GM20431 (cell line): ENCODE results near the gene ATF7.

ENCODE experiments used
- in situ Hi-C: fragments of 300-500 bp; cut with MseI, MboI; formaldehyde crosslinking; loops from one replicate; pipeline ENCODE4 v1.15.0; 2020; ENCODE audit warnings: low sequenced_read_pairs; ENCODE audit not compliant: unreplicated experiment

ATF7 gene

DNA sequence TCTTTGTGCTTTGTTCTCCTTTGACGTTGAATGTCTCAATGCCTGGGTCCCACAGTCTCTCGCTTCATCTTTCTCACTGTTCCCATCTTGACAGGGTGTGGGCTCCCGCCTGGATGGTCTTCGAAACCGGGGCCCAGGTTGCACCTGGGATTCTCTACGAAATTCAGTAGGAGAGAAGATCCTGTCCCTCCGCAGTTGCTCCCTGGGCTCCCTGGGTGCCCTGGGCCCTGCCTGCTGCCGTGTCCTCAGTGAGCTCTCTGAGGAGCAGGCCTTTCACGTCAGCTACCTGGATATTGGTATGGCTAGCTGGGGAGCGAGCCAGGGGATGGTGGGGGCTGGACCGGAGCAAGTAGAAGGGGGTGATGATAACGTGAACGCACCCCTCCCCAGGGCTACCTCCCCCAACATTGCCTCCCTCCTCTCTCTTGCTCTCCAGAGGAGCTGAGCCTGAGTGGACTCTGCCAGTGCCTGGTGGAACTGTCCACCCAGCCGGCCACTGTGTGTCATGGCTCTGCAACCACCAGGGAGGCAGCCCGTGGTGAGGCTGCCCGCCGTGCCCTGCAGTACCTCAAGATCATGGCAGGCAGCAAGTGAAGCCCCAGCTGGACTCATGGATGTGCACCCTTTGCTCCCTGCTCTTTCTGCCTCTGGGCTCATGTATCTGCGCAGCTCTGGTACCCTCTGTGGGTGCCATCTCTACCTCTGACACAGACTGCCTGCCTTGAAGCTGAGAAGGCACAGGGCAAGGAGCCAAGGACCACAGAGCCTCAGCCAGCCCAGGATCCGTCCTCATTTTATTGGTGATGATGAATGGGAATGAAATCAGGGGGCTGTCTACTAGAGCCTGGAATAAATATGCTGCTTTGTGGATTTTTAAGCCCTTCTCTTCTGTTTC, 120.4 kb downstream of the ATF7 start:
- in situ Hi-C loops: no loop called here

DNA sequence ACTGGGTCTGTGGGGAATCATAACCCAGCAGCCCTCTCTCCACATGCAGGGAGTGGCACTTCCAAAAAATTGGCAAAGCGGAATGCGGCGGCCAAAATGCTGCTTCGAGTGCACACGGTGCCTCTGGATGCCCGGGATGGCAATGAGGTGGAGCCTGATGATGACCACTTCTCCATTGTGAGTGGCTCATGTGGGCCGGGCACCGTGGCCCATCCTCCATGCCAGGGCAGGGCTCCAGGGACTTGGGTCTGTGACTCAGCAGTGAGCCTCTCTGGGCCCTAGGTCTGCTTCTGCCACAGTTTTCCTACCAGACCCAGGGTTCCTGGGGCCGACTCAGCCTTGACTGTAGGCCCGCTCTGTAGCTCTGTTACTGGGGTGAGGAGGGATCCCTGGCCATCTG, 121.1 kb downstream of the ATF7 start:
- in situ Hi-C loops: no loop called here

DNA sequence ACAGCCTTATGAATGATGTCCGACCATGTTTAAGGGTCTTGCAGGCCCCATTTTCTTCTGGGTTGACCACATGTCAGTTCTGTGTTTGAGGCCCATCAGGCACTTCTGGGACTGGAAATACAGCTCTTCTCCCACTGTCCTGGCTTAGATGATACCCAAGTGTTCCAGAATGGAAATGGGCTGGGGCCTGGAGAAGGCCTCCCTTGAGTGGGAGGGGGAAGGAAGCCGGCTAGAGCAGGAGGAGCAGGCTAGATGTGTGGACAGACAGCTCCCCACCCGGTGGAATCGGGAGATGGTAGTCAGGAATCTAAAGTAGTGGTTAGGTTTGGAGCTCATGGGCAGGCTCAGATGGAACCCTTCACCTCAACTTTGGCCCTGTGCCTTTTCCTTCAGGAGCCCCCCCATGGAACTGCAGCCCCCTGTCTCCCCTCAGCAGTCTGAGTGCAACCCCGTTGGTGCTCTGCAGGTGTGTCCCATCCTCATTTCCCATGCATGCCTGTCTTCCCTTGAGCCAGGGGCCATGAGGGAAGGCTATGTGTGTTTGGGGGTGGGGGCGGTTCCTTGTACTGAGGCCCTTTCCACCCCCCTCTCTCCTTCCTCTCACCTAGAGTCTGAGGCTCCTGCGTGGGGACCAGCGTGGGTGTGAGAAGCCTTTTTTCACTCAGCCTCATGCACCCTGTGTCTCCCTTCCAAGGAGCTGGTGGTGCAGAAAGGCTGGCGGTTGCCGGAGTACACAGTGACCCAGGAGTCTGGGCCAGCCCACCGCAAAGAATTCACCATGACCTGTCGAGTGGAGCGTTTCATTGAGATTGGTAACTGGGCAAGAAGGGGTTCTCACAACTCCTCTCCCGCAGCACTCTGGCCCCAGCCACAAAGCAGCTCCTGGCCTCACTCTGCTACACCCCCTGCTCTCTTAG, 121.9 kb downstream of the ATF7 start:
- in situ Hi-C loops: no loop called here

DNA sequence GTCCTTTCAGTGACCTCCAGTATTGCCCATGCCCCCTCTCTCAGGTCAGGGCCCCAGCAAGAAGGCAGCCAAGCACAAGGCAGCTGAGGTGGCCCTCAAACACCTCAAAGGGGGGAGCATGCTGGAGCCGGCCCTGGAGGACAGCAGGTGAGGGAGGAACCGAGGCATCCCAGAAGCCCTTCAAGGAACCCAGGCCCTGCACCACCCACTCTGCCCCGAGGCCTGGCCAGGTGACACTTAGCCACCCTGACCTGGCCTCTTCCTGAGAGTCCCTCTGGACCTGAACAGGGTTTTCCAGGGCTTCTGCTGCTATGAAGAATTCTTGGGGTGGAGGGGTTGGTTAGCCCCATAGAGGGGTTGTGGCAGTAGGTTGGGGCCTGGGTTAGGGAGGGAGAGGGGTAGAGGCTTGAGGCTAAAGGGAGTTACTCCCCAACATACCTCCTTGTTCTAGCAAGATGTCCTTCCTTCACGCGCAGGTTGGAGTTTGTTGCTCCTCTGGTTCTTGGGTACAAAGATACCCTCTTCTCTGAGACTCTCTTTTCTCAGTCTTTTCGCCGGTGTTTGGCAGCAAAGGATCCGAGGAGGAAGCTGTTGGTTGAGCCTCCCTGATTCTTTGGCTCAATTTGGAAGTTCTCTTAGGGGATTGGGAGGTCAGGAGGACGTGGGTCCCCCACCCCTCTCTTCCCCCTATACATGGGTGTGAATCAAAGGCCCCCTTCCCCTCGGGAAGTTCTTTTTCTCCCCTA, 123.0 kb downstream of the ATF7 start:
- in situ Hi-C loops: no loop called here

DNA sequence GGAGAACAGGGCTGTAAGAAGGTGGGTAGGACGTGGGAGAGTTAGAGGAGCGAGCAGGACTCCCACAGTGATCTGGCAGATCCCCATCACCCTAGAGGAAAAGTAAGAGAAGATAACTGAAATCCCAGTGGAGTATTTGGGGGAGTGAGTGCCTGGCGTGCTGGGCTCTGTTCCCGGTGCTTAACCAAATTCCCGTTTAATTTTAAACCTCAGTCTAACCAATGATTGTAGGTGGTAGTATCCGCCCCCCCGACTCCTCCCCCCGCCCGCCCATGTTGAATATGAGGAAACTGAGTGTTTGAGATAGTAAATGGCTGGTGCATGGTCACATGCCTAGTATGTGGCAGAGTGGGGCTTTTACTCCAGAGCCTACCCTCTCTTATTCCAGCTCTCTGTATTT, 123.9 kb downstream of the ATF7 start:
- in situ Hi-C loops: no loop called here

DNA sequence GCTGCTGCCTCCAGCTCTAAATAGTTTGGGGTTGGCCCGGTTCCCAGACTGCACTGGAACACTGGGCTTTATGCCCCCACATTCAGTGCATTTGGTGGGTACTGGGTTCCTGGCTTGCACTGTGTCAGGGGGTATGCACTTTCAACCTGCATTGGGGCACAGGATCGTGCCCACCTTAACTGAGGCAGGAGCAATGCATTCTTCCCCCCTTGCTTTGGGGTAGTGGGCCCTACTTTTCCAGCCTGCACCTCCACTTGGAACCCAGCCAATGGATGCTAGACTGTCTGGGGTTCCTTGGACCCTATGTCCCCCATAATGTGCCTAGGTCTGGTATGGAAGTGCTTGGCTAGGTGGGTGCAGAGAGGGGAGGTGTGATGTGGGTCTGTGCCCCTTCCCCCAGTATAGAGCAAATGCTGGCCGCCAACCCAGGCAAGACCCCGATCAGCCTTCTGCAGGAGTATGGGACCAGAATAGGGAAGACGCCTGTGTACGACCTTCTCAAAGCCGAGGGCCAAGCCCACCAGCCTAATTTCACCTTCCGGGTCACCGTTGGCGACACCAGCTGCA, 124.5 kb downstream of the ATF7 start:
- in situ Hi-C loops: no loop called here

DNA sequence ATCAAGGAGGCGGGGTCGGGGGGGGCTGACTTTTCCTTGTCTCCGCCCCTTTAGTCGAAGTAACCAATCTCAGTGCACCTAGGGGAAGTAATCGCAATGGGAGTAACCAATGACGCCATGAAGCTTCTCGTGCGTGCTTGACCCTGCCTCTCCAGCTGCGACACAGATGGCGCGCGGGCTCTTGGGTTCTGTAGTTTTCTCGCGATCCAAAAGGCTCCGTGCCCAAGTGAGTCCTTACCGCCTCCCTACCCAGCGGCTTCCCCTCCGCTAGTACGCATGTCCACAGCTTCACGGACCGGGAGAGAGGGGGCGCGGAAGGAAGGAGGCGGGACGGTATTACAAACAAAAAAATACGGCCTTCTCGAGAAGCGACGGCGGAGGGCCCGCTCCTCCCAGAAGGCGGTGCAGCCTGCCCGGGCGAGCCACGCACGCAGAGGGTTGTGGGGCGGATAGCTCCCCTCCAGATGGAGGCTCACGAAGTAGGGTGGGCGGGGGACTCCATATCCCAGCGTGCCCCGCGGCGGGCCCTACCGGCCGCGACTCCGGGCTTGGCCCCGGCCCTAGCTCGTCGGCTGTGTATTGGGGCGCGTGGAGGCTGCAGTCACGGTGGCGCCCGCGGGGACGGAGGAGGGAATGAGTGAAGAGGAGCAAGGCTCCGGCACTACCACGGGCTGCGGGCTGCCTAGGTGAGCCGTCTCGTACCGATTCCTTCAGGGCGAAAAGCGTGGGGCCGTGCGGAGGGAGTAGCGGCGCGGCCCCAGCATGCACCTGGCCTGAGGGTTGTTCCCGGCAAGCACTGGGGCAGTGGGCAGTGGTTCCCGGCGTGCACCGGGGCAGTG, 125.2 kb downstream of the ATF7 start, which contains the start of gene TARBP2:
Gene TARBP2 (plus strand): TSS at position 508 of the 839 bp plus-strand sequence. CDS start 126 bp downstream, at position 634.
- in situ Hi-C loops: no loop called here

DNA sequence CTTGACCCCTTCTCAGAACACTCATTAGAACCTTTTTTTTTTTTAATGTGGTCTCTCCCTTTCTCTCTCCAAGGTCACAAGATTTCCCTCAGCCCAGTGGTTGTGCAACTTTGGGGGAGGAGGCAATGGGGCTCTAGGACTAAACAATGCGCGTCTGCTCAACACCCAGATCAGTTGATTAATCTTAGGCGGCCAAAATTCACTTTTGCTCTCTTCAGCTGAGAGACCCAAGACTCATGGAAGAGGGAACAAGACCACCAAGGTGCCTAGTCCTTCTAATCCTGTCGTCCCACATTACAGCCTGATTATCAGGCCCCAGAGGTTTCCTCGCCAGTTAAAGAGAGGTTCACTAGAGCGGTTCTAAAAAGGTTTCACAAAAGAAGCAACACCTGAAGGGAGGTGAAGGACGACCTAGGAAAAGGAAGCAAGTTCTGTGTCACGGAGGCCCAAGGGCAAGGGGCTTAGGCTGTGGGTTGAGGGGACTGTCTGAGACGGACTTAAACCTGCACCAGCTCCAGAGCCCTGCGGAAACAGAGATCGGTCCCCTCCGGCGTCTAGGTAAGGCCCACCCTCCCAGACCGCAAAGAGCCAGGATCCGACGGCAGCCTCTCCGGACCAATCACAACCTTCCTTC, 125.9 kb downstream of the ATF7 start:
- in situ Hi-C loops: no loop called here

DNA sequence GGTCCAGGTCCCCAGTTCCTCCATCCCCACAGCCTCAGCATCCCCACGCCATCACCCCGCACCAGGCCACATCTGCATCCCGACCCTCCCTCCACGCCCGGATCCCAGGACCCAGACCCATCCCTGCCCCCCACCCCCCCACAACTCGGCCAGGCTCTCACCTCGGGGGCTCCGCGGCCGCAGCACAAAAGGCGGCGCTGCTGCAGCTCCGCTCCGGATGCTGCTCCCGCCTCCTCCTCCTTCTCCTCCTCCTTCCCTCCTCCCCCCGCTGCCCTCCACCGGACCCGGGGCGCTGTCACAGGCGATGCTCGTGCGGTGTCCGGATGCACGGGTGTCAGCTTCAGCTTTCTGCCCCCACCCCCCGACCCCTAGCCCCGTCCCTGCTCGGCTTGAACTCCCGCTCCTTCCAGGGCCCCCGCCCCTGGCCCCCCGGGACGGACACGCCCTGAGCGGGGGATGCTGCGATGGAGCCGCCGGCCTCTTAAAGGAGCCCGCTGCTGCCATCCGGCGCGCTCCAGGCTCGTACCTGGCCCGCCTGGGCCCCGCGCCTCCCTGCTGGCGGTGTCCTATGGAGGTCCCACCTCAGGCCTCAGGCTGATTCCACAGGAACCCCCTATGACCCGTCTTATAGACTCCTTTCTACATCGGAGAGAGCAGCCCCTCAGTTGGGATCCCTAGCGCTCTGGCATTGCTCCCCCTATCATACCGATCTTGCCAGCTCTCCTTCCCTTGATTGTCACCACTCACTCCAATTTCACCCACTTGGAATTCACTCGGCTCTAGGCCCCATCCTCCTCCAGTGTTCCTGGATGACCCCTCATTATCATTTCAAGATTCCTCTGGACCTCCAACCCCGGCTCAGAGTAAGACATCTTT, 126.7 kb downstream of the ATF7 start, which contains the start of gene MAP3K12:
Gene MAP3K12 (minus strand): TSS at position 193 of the 876 bp plus-strand sequence. CDS start 12,067 bp downstream, outside the sequence.
- in situ Hi-C loops: no loop called here

DNA sequence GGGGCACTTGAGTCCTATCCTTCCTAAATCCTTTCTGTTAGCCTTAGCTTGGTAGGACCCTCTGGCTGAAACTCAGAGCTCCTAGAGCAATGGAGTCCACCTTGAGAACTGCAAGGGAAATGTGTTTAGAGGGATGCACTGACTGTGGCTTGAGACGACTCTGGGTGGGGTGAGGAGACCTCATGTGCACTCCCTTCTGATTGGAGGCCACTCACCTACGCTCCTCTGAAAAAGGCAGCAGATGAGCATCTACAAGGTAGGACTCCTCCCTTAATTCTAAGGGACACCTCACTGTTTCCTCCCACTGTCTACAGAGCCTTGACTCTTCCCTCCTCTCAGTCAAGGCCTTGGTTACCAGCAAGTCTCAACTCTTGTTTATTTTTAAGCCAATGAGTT, 127.9 kb downstream of the ATF7 start:
- in situ Hi-C loops: no loop called here

DNA sequence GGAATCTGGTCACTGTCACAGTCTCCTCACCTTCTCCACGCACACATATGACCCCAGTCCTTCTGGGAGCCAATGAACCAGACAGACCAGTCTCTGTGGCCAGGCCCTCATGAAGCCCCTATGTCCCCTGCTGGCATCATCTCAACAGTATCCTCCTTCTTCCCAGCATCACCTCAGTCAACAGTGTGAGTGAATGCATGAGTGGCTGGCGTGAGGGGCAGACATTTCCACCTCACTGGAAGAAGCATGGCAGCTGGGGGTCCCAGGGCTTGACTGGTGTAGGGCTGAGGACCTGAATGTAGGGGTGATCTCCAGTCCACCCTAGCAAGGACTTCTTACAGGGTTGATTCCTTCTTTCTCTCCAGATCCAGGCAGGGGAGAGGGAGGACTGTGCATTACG, 128.7 kb downstream of the ATF7 start:
- in situ Hi-C loops: no loop called here

DNA sequence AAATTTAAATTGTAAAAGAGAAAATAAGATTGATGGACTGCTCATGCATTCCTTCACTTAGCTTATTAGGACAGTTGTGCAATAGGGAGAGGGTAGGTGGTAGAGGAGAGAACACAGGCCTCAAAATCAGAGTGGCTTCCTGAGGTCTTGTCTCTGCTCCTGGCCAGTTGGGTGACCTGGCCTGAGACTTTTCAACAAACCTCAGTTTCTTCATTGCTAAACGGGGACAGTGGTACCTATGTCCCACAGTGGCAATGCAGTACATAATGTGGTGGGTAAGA, 129.5 kb downstream of the ATF7 start:
- in situ Hi-C loops: no loop called here

DNA sequence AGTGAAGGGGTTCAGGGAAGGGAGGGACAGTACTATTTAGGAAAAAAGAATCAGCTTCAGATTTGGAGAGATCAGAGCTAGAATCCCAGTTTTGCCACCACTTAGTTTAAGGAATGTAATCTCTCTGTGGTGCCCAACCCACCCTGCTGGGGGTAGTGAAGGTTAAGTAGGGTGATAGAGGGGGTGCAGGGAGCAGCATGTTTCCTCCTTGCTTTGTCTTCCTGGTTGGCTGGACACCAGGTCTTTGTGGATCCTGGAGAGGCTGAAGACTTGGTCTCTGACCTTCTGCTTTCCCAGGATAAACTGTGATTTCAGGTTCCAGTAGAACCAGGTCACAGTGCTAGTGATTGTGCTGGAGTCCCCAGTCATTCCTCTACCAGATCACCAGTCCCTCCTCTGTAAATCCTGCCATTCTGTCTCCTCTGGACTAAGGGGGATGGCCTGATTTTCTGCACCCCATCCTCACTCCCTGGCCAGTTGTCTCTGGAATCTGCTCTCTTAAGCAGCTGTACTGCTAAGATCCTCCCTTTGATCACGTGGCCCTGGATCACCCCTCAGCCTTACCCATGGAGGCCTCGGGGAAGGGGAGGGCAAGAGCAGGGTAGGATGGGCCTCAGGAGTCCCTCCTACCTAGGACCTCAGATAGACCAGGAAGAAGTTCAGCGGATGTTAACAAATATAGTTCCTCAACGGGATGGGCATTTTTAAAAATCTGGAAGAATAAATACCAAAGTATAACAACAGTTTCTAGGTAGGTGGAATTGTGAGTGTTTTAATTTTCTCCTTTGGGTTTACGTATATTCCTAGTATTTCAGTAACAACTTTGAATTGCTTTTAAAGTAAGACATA, 130.1 kb downstream of the ATF7 start:
- in situ Hi-C loops: no loop called here

DNA sequence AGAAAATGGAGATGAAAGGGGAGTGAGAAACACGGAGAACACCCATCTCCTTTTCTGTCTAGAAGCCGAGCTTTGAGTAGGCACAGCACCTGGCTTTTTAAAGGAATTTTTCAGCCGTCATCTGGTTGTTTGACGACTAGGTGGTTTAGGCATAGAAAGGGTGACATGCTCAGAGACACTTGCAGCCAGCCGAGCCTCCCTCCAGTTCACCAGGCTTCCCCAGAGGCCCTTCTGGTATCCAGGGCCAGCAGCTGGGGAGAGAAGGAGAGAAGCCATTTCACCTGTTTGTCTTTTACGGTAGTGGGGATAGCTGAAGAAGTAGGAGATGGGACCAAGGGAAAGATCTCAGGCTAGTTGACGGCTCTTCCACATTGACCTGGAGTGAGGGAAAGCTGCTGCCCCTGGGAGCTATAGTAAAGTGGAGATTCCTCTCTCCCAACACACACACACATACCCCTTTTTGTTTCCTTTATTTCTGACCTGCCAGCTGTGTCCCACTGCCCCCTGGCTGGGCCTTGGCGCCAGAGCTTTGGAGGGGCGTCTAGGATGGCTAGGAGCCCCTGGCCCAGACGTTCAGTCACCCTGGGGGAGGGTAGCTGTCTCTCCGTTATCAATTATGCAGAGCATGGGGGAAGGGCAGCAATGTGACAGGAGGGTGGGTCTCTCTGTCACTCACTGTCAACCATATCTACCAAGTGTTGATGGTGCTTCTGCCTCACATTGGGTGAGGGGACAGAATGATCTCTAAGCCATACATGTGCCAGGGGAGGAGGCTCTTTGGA, 132.4 kb downstream of the ATF7 start:
- in situ Hi-C loops: no loop called here

DNA sequence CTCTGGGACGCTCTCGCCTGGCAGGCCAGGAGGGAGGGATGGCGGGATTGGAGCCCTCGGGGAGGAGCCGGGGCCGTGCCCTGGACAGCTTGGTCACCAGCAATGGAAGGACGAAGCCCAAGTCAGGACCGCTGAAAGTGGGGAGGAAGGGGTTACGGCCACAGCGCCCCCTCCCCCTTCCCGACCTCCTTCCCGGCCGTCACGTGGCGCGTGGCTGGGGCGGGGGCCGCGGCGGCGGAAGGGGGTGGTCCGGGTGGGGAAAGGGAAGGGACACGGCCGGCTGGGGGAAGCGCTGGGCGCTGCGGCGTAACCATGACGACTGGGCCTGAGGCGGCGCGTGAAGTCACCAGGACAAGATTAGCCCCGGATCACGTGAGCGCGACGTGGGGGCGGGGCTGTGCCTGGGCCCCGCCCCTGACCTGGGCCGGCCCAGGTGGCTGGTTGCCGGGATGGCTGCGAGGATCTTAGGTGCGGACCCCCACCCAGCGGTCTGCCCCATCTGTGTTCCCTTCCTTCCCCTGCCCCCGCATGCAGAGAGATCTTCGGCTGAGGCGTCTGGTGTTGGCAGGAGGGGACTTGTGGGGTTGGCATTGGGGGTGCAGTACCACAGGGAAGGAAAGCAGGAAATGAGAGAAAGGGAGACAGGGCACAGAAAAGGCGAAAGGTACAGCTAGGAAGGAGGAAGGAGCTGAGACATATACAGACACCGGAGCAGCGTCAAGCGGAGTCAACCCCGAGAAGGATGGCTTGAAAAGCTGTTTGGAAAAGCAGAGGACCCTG, 133.2 kb downstream of the ATF7 start:
- in situ Hi-C loops: no loop called here
